ENCODE data around the gene MUC13.

The MUC13 gene

GRCh38 chr3:124873226-124873625, 61.3 kb downstream of the MUC13 start:
- DNase-seq (ENCODE audit: low spot score), result no peak

DNA sequence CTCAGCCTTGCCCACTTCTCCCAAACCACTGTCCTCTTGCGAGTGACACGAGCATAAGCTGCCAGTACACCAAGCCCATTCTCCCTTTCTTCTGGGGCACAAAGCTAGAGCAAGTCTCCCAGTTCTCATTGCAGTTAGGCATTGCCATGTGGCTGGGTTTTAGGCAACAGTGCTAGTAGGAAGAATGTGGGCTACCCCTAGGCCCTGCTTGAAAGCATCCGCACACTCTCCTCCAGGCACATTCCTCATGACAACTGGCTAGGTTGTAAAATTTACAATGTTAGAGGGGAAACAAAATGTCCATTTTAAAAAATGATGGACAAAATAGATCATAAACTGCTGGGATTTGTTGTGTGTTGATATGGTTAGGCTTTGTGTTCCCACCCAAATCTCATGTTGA, 67.0 kb downstream of the MUC13 start:
- no peak for DNase-seq (ENCODE audit: low spot score)

GRCh38 chr3:124862006-124862405, 72.5 kb downstream of the MUC13 start:
- no peak for DNase-seq (ENCODE audit: low spot score)

- no peak for DNase-seq (ENCODE audit: low spot score)
Measured at GRCh38 chr3:124861041-124861440, 73.5 kb downstream of the MUC13 start.

- no peak for DNase-seq (ENCODE audit: low spot score)
Measured at GRCh38 chr3:124860599-124860998, 74.0 kb downstream of the MUC13 start.

DNA sequence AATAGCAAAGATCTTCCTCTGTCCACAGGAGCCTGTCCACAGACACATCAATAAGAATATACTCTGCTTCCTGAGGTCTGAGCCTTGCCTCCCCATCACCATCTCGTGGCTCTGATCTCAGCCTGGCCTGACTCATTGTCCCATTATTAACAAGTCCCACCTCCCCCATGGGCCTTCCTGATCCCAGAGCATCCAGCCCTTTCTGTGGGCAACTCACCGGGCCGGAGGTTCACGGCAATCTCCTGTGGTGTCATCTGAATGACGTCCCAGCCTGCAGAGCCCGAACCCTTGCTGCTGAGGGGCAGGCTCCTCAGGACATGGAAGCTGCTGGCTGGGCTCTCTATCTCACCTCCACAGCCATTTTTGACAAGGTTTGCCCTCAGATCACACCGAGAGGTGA, 75.5 kb downstream of the MUC13 start:
- DNase-seq (ENCODE audit: low spot score), result no peak

- no peak for DNase-seq (ENCODE audit: low spot score)
Measured at GRCh38 chr3:124858275-124858674, 76.3 kb downstream of the MUC13 start.

DNA sequence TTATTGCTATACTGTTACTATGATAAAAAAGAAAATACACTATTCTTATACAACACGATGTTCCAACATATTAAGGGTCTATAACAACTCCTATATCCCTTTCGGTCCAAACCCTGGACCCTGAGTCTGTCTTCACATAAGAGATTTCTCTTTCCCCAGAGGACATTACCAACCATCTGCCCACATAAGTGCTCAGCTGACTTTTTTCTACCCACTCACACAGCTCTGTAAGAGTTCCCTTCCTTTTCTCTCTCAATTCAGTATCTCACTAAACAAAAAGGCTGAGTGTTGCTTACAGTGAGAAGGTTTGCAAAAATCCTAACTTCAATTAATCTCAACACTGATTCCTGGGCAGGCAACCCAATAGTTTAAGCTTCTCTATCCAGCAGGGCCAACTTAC, 77.9 kb downstream of the MUC13 start:
- DNase-seq (ENCODE audit: low spot score), result no peak

Data from NAMALWA (cell line).